OCI-LY1 (cell line): Measurements from ENCODE around the gene SLC26A5.

ENCODE experiments used
- H2AFZ ChIP-seq: fragments of 200-600 bp; sonication (generic), shearing (Covaris generic); 2 replicates; pipeline ENCODE4 v1.6.0; 2014; ENCODE audit warnings: antibody characterized with exemption, mild to moderate bottlenecking, low read length
- H3F3A ChIP-seq: fragments of 200-600 bp; sonication (generic), shearing (Covaris generic); 2 replicates; pipeline ENCODE4 v1.6.0; 2014; ENCODE audit warnings: mild to moderate bottlenecking, antibody characterized with exemption, low read length, moderate library complexity; ENCODE audit not compliant: insufficient read depth
- H3K27ac ChIP-seq: fragments of 200-600 bp; sonication (generic); 2 replicates; pipeline ENCODE4 v1.5.1; 2014; ENCODE audit warnings: low read length, mixed run types, mild to moderate bottlenecking, low read depth; ENCODE audit not compliant: poor library complexity, severe bottlenecking
- H3K27me3 ChIP-seq: fragments of 200-600 bp; sonication (generic); 2 replicates; pipeline ENCODE4 v1.6.0; 2014; ENCODE audit warnings: antibody characterized with exemption, mild to moderate bottlenecking, low read length, moderate library complexity; ENCODE audit not compliant: insufficient read depth
- H3K36me3 ChIP-seq: fragments of 200-600 bp; sonication (generic); 2 replicates; pipeline ENCODE4 v1.6.1; 2014; ENCODE audit warnings: mild to moderate bottlenecking, antibody characterized with exemption, low read length, moderate library complexity, mixed read lengths; ENCODE audit not compliant: insufficient read depth
- H3K4me1 ChIP-seq: fragments of 200-600 bp; sonication (generic); 2 replicates; pipeline ENCODE4 v1.5.1; 2014; ENCODE audit warnings: mild to moderate bottlenecking, low read length, moderate library complexity; ENCODE audit not compliant: insufficient read depth, severe bottlenecking
- H3K4me2 ChIP-seq: fragments of 200-600 bp; sonication (generic), shearing (Covaris generic); 2 replicates; pipeline ENCODE4 v1.6.1; 2014; ENCODE audit warnings: low read length
- H3K4me3 ChIP-seq: fragments of 200-600 bp; sonication (generic); 2 replicates; pipeline ENCODE4 v1.5.1; 2014; ENCODE audit warnings: low read length, low read depth, mild to moderate bottlenecking, mixed read lengths; ENCODE audit not compliant: poor library complexity, severe bottlenecking
- H3K79me2 ChIP-seq: fragments of 200-600 bp; shearing (Covaris generic); 2 replicates; pipeline ENCODE4 v1.6.1; 2016; ENCODE audit warnings: mixed run types, low read length, mixed read lengths; ENCODE audit not compliant: insufficient read depth
- H3K9ac ChIP-seq: fragments of 200-600 bp; sonication (generic), shearing (Covaris generic); 2 replicates; pipeline ENCODE4 v1.6.1; 2014; ENCODE audit warnings: mild to moderate bottlenecking, low read length, mixed read lengths
- H3K9me2 ChIP-seq: fragments of 200-600 bp; sonication (generic), shearing (Covaris generic); 2 replicates; pipeline ENCODE4 v1.6.1; 2014; ENCODE audit warnings: low read depth, mild to moderate bottlenecking, low read length, mixed read lengths
- H3K9me3 ChIP-seq: fragments of 200-600 bp; shearing (Covaris generic); 2 replicates; pipeline ENCODE4 v1.6.1; 2014; ENCODE audit warnings: low read length, mixed read lengths
- H4K20me1 ChIP-seq: fragments of 200-600 bp; sonication (generic), shearing (Covaris generic); 2 replicates; pipeline ENCODE4 v1.6.0; 2016; ENCODE audit warnings: mild to moderate bottlenecking, low read length; ENCODE audit not compliant: insufficient read depth
- CTCF ChIP-seq: fragments of 200-600 bp; sonication (generic), shearing (Covaris generic); IDR thresholded peaks from 2 replicates; pipeline ENCODE4 v1.5.1; 2017; ENCODE audit warnings: mild to moderate bottlenecking, antibody characterized with exemption, low read length, moderate library complexity, mixed read lengths
- EZH2 ChIP-seq: fragments of 200-600 bp; sonication (generic), shearing (Covaris generic); IDR thresholded peaks from 2 replicates; pipeline ENCODE4 v1.8.0; 2017; ENCODE audit warnings: borderline replicate concordance, mixed run types, mild to moderate bottlenecking, antibody characterized with exemption, low read length, moderate library complexity, mixed read lengths

Gene SLC26A5

GRCh38 chr7:103391976-103392375 lies 54.0 kb downstream of the SLC26A5 start:
- Histone ChIP-seq H3K79me2 (no peaks in the 10 kb centered on the region), H3K27ac (no peak overlapping the region), H3K9me3 (no peaks in the 10 kb centered on the region), H4K20me1 (no peaks in the 10 kb centered on the region), H2AFZ (no peak overlapping the region), H3K4me2 (no peak overlapping the region), H3K9me2 (no peaks in the 10 kb centered on the region), H3F3A (no peaks in the 10 kb centered on the region), H3K4me3 (no peak overlapping the region), H3K36me3 (no peaks in the 10 kb centered on the region), H3K4me1 (no peaks in the 10 kb centered on the region), H3K27me3 (0 out of 2 replicates have a peak, but pooled peaks cover 3% of the 10 kb centered on the region), H3K9ac (no peak overlapping the region)
- TF ChIP-seq EZH2 (no peak), CTCF (no peak)

- no peaks in the 10 kb centered on the region for H4K20me1 ChIP-seq
- H3K36me3 ChIP-seq: no peaks in the 10 kb centered on the region
- H2AFZ ChIP-seq: no peak overlapping the region
- no peak for TF ChIP-seq CTCF
- TF ChIP-seq EZH2: no peak
- H3K4me2 ChIP-seq: no peak overlapping the region
- 0 out of 2 replicates have a peak, but pooled peaks cover 3% of the 10 kb centered on the region for H3K27me3 ChIP-seq
- no peak overlapping the region for H3K27ac ChIP-seq
- H3K9me3 ChIP-seq: no peaks in the 10 kb centered on the region
- H3K9me2 ChIP-seq: no peaks in the 10 kb centered on the region
- H3K9ac ChIP-seq: no peak overlapping the region
- no peak overlapping the region for H3K4me3 ChIP-seq
- H3F3A ChIP-seq: no peaks in the 10 kb centered on the region
- H3K4me1 ChIP-seq: no peaks in the 10 kb centered on the region
- H3K79me2 ChIP-seq: no peaks in the 10 kb centered on the region
Measured at GRCh38 chr7:103391150-103391549, 54.9 kb downstream of the SLC26A5 start.

GRCh38 chr7:103389263-103389662 lies 56.7 kb downstream of the SLC26A5 start:
- H3K27me3 ChIP-seq: peaks cover 3% of the 10 kb centered on the region; the same call in 1 of the 2 replicates
- H3K36me3 ChIP-seq: no peaks in the 10 kb centered on the region
- no peaks in the 10 kb centered on the region for H4K20me1 ChIP-seq
- H3K9me2 ChIP-seq: no peaks in the 10 kb centered on the region
- no peak overlapping the region for H2AFZ ChIP-seq
- no peak overlapping the region for H3K4me2 ChIP-seq
- no peak overlapping the region for H3K27ac ChIP-seq
- TF ChIP-seq EZH2 (no peak), CTCF (no peak)
- no peaks in the 10 kb centered on the region for H3F3A ChIP-seq
- H3K4me1 ChIP-seq: no peaks in the 10 kb centered on the region
- H3K9ac ChIP-seq: no peak overlapping the region
- H3K4me3 ChIP-seq: no peak overlapping the region
- no peaks in the 10 kb centered on the region for H3K79me2 ChIP-seq
- no peaks in the 10 kb centered on the region for H3K9me3 ChIP-seq
